ENCODE results near the gene MRFAP1L1.

DNA sequence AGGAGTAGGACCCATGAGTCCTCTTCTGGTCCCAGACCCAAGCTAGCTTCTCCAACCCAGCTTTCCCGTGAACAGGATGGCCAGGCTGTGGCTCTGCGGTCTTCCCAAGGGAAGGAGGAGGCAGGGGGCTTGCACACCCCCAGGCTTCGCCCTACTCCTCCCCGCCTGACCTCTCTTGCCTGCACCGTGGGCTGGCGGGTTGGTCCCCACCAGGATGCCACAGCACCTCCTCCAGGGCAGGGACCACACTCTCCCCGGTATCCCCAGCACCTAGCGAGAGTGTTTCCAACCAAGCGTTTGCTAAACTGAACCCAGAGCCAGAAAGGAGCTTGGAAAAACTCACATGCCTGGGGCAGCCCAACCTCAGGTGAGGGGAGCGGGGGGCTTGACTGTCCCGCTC lies 25.0 kb downstream of the MRFAP1L1 start:
- TF ChIP-seq, protein P1, sequence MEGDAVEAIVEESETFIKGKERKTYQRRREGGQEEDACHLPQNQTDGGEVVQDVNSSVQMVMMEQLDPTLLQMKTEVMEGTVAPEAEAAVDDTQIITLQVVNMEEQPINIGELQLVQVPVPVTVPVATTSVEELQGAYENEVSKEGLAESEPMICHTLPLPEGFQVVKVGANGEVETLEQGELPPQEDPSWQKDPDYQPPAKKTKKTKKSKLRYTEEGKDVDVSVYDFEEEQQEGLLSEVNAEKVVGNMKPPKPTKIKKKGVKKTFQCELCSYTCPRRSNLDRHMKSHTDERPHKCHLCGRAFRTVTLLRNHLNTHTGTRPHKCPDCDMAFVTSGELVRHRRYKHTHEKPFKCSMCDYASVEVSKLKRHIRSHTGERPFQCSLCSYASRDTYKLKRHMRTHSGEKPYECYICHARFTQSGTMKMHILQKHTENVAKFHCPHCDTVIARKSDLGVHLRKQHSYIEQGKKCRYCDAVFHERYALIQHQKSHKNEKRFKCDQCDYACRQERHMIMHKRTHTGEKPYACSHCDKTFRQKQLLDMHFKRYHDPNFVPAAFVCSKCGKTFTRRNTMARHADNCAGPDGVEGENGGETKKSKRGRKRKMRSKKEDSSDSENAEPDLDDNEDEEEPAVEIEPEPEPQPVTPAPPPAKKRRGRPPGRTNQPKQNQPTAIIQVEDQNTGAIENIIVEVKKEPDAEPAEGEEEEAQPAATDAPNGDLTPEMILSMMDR (IDR thresholded peaks at IDR 0.05; ENCODE audit: low read length), result no peak
- no peak for TF ChIP-seq EZH2 (IDR thresholded peaks at IDR 0.05; ENCODE audit: borderline replicate concordance, low read length)

All from OCI-LY1 (cell line).